ENCODE data around the gene DFFB. TPM values are rescaled to one million over a fixed set of nuclear protein-coding genes. Genes with fewer than 3 reads are reported as not detected.

Gene DFFB
- total and polyA plus RNA-seq, 2 experiments from 2014 or later, result 5.5 to 6.2 TPM

GRCh38 chr1:3811595-3811911, 45.7 kb upstream of the DFFB start:
- Histone ChIP-seq H3K79me2 (no peaks in the 10 kb centered on the region), H2AFZ (no peak overlapping the region), H3K4me1 (ENCODE audit: insufficient read depth) (no peaks in the 10 kb centered on the region), H3K4me3 (no peak overlapping the region), H3K4me2 (no peak overlapping the region), H3K27me3 (no peaks in the 10 kb centered on the region), H3K9me2 (replicated peaks; ENCODE audit: insufficient read depth) (no peaks in the 10 kb centered on the region), H3K27ac (no peak overlapping the region), H3K36me3 (replicated peaks; ENCODE audit: insufficient read depth, low read depth) (no peaks in the 10 kb centered on the region), H4K20me1 (ENCODE audit: insufficient read depth, poor library complexity, severe bottlenecking) (no peaks in the 10 kb centered on the region), H3K9me3 (ENCODE audit: low read depth) (no peaks in the 10 kb centered on the region)
- WGBS (ENCODE audit: low lambda C conversion rate, missing lambda C conversion rate), result 75% methylated on average over 2 of the region's 2 CpGs
- no peak for TF ChIP-seq CTCF (IDR thresholded peaks at IDR 0.05; ENCODE audit: poor library complexity)
- no peak for TF ChIP-seq EZH2 (IDR thresholded peaks at IDR 0.05; ENCODE audit: borderline replicate concordance)
- no peak for TF ChIP-seq EZH2phosphoT487 (IDR thresholded peaks at IDR 0.05; ENCODE audit: low read depth, severe bottlenecking, unreplicated experiment)
- no peak for DNase-seq (ENCODE audit: low spot score)

GRCh38 chr1:3814065-3814464, 43.2 kb upstream of the DFFB start:
- H4K20me1 ChIP-seq (ENCODE audit: insufficient read depth, poor library complexity, severe bottlenecking), result no peaks in the 10 kb centered on the region
- H3K36me3 ChIP-seq (replicated peaks; ENCODE audit: insufficient read depth, low read depth), result no peaks in the 10 kb centered on the region
- WGBS (ENCODE audit: low lambda C conversion rate, missing lambda C conversion rate), result 100% methylated on average over 2 of the region's 2 CpGs
- H3K4me3 ChIP-seq, result no peak overlapping the region
- H3K27me3 ChIP-seq, result no peaks in the 10 kb centered on the region
- TF ChIP-seq EZH2 (IDR thresholded peaks at IDR 0.05; ENCODE audit: borderline replicate concordance), result no peak
- no peak for TF ChIP-seq EZH2phosphoT487 (IDR thresholded peaks at IDR 0.05; ENCODE audit: low read depth, severe bottlenecking, unreplicated experiment)
- no peak for TF ChIP-seq CTCF (IDR thresholded peaks at IDR 0.05; ENCODE audit: poor library complexity)
- no peak overlapping the region for H3K4me2 ChIP-seq
- H3K4me1 ChIP-seq (ENCODE audit: insufficient read depth), result no peaks in the 10 kb centered on the region
- no peak for DNase-seq (ENCODE audit: low spot score)
- H2AFZ ChIP-seq, result no peak overlapping the region
- H3K27ac ChIP-seq, result no peak overlapping the region
- H3K79me2 ChIP-seq, result no peaks in the 10 kb centered on the region
- H3K9me3 ChIP-seq (ENCODE audit: low read depth), result no peaks in the 10 kb centered on the region
- H3K9me2 ChIP-seq (replicated peaks; ENCODE audit: insufficient read depth), result no peaks in the 10 kb centered on the region

GRCh38 chr1:3814771-3815561, 42.3 kb upstream of the DFFB start:
- WGBS (ENCODE audit: low lambda C conversion rate, missing lambda C conversion rate), result 91% methylated on average over 40 of the region's 42 CpGs
- no peak overlapping the region for H3K27ac ChIP-seq
- H2AFZ ChIP-seq, result no peak overlapping the region
- H3K4me3 ChIP-seq, result no peak overlapping the region
- TF ChIP-seq EZH2phosphoT487 (IDR thresholded peaks at IDR 0.05; ENCODE audit: low read depth, severe bottlenecking, unreplicated experiment), result no peak
- no peak for TF ChIP-seq EZH2 (IDR thresholded peaks at IDR 0.05; ENCODE audit: borderline replicate concordance)
- TF ChIP-seq CTCF (IDR thresholded peaks at IDR 0.05; ENCODE audit: poor library complexity), result no peak
- DNase-seq (ENCODE audit: low spot score), result no peak
- no peaks in the 10 kb centered on the region for H3K9me2 ChIP-seq (replicated peaks; ENCODE audit: insufficient read depth)
- no peaks in the 10 kb centered on the region for H3K27me3 ChIP-seq
- no peaks in the 10 kb centered on the region for H4K20me1 ChIP-seq (ENCODE audit: insufficient read depth, poor library complexity, severe bottlenecking)
- no peaks in the 10 kb centered on the region for H3K4me1 ChIP-seq (ENCODE audit: insufficient read depth)
- H3K79me2 ChIP-seq, result no peaks in the 10 kb centered on the region
- H3K4me2 ChIP-seq, result no peak overlapping the region
- no peaks in the 10 kb centered on the region for H3K36me3 ChIP-seq (replicated peaks; ENCODE audit: insufficient read depth, low read depth)
- H3K9me3 ChIP-seq (ENCODE audit: low read depth), result no peaks in the 10 kb centered on the region

Measured in hepatocyte (in vitro differentiated cells).